Measurements from ENCODE around the gene NEDD8.
A peak's percentile ranks its signal among the peaks of the same experiment; 100 is the strongest.
"Not testable (repeated sequence)": the region's sequence is repeated elsewhere in the genome, so short reads cannot be mapped to it uniquely, and the experiment has no call there.

The NEDD8 gene

DNA sequence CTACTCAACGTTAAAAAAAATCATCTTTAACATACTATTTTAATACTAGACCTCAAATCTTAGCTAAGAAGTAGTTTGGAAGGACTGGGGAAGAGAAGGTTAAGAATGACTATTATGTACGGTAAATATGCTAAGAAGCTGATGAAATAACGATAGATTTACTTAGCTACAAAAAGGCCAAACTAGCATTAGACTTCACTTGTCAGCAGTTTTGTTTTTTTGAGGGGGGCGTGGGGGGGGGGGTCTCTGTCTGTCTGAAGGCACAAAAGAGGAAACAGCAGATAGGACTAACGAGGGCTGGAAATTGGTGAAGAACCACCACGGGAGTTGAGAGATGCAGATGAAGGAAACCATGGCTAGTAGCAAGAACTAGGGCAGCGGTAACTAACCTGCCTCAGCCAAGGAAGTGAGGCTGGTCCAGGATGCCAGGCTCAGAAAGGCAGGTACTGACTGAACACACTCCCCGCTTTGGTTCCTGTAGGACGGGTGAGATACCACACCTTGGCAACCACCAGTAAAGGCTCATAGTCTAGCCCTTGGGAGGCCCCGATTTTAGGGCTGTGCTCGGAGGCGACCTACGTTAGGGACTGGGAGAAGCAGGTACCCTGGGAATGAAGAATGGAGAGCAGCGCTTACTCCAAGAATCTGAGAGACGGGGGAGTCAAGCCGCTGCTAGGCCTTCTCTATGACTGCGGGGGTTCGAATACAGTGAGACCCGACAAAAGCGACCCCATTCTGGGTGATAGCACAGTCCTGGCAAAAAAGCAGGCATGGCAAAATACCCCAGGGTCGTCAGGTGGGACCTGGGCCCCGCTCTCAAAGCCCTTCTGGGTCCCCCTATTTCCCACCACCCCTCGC lies 675 bp downstream of the NEDD8 start:
- Histone ChIP-seq H3K4me1 (ENCODE audit: insufficient read depth, insufficient read length) (no peaks in the 10 kb centered on the region), H3K27me3 (ENCODE audit: insufficient read depth, insufficient read length) (no peaks in the 10 kb centered on the region), H3K9ac (ENCODE audit: insufficient read length, low read depth) (peak overlapping the region; percentile 95), H3K9me3 (ENCODE audit: insufficient read depth, low read length) (no peaks in the 10 kb centered on the region), H3K4me3 (ENCODE audit: insufficient read length, low read depth) (peak overlapping the region; percentile 92), H3K36me3 (ENCODE audit: insufficient read depth, insufficient read length, low read length) (peaks cover 40% of the 10 kb centered on the region)
- no peak for DNase-seq (ENCODE audit: low read depth, low spot score)
- no peak for TF ChIP-seq SUZ12 (IDR thresholded peaks at IDR 0.05; ENCODE audit: extremely low read depth, insufficient read depth, insufficient read length)
- no peak for TF ChIP-seq ZNF274 (IDR thresholded peaks at IDR 0.05; ENCODE audit: low read depth, low read length)
- no peak for TF ChIP-seq YY1 (IDR thresholded peaks at IDR 0.05; ENCODE audit: insufficient read depth, insufficient read length)

GRCh38 chr14:24228902-24229301 lies 3.3 kb downstream of the NEDD8 start:
- H3K4me1 ChIP-seq (ENCODE audit: insufficient read depth, insufficient read length), result no peaks in the 10 kb centered on the region
- H3K9me3 ChIP-seq (ENCODE audit: insufficient read depth, low read length), result no peaks in the 10 kb centered on the region
- TF ChIP-seq ZNF274 (IDR thresholded peaks at IDR 0.05; ENCODE audit: low read depth, low read length), result no peak
- TF ChIP-seq SUZ12 (IDR thresholded peaks at IDR 0.05; ENCODE audit: extremely low read depth, insufficient read depth, insufficient read length), result no peak
- TF ChIP-seq YY1 (IDR thresholded peaks at IDR 0.05; ENCODE audit: insufficient read depth, insufficient read length), result no peak
- no peak for DNase-seq (ENCODE audit: low read depth, low spot score)
- H3K36me3 ChIP-seq (ENCODE audit: insufficient read depth, insufficient read length, low read length), result peaks cover 20% of the 10 kb centered on the region
- no peak overlapping the region for H3K9ac ChIP-seq (ENCODE audit: insufficient read length, low read depth)
- no peak overlapping the region for H3K4me3 ChIP-seq (ENCODE audit: insufficient read length, low read depth)
- H3K27me3 ChIP-seq (ENCODE audit: insufficient read depth, insufficient read length), result no peaks in the 10 kb centered on the region

DNA sequence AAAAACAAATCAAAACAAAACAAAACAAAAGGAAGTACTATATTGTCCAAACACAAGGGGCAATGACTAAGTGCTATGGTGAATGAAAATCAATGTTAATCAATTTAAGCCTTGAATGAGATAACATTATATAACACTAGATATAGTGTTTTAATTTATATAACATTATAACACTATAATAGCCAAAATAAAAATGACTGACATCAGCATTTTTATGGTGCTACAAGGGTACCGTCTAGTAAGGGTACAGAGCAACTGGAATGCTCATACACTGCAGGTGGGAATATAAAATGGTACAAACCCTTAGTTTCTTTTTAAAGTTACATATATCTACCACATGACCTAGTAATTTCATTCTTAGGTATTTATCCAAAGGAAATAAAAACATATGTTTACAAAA lies 5.7 kb downstream of the NEDD8 start:
- peaks cover 20% of the 10 kb centered on the region for H3K36me3 ChIP-seq (ENCODE audit: insufficient read depth, insufficient read length, low read length)
- no peak overlapping the region for H3K9ac ChIP-seq (ENCODE audit: insufficient read length, low read depth)

GRCh38 chr14:24224618-24225071 lies 7.5 kb downstream of the NEDD8 start:
- Histone ChIP-seq H3K4me3 (ENCODE audit: insufficient read length, low read depth) (no peak overlapping the region), H3K27me3 (ENCODE audit: insufficient read depth, insufficient read length) (no peaks in the 10 kb centered on the region), H3K9me3 (ENCODE audit: insufficient read depth, low read length) (no peaks in the 10 kb centered on the region), H3K9ac (ENCODE audit: insufficient read length, low read depth) (no peak overlapping the region), H3K36me3 (ENCODE audit: insufficient read depth, insufficient read length, low read length) (peaks cover 19% of the 10 kb centered on the region), H3K4me1 (ENCODE audit: insufficient read depth, insufficient read length) (no peaks in the 10 kb centered on the region)
- no peak for DNase-seq (ENCODE audit: low read depth, low spot score)
- TF ChIP-seq YY1 (IDR thresholded peaks at IDR 0.05; ENCODE audit: insufficient read depth, insufficient read length), result no peak
- no peak for TF ChIP-seq SUZ12 (IDR thresholded peaks at IDR 0.05; ENCODE audit: extremely low read depth, insufficient read depth, insufficient read length)
- TF ChIP-seq ZNF274 (IDR thresholded peaks at IDR 0.05; ENCODE audit: low read depth, low read length), result no peak

More for the DNA sequence above, 5.7 kb downstream of the NEDD8 start:
- Histone ChIP-seq H3K4me3 (ENCODE audit: insufficient read length, low read depth) (no peak overlapping the region), H3K27me3 (ENCODE audit: insufficient read depth, insufficient read length) (no peaks in the 10 kb centered on the region), H3K4me1 (ENCODE audit: insufficient read depth, insufficient read length) (no peaks in the 10 kb centered on the region), H3K9me3 (ENCODE audit: insufficient read depth, low read length) (no peaks in the 10 kb centered on the region)
- TF ChIP-seq SUZ12 (IDR thresholded peaks at IDR 0.05; ENCODE audit: extremely low read depth, insufficient read depth, insufficient read length) (no peak), YY1 (IDR thresholded peaks at IDR 0.05; ENCODE audit: insufficient read depth, insufficient read length) (no peak), ZNF274 (IDR thresholded peaks at IDR 0.05; ENCODE audit: low read depth, low read length) (no peak)
- no peak for DNase-seq (ENCODE audit: low read depth, low spot score)

DNA sequence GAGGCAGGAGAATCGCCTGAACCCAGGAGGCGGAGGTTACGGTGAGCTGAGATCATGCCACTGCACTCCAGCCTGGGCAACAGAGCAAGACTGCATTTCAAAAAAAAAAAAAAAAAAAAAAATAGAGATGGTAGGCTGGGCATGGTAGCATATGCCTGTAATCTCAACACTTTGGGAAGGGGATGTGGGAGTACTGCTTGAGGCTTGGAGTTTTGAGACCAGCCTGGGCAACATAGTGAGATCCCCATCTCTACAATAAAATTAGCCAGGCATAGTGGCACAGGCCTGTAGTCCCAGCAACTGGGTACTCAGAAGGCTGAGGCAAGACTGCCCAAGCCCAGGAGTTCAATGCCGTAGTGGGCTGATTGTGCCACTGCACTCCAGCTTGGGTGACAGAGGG lies 9.2 kb downstream of the NEDD8 start:
- H3K4me3 ChIP-seq (ENCODE audit: insufficient read length, low read depth); H3K27me3 ChIP-seq (ENCODE audit: insufficient read depth, insufficient read length); H3K9ac ChIP-seq (ENCODE audit: insufficient read length, low read depth); H3K9me3 ChIP-seq (ENCODE audit: insufficient read depth, low read length); H3K4me1 ChIP-seq (ENCODE audit: insufficient read depth, insufficient read length); DNase-seq (ENCODE audit: low read depth, low spot score): not testable (repeated sequence)
- peaks cover 11% of the 10 kb centered on the region for H3K36me3 ChIP-seq (ENCODE audit: insufficient read depth, insufficient read length, low read length)

GRCh38 chr14:24219521-24219920 lies 12.6 kb downstream of the NEDD8 start:
- no peak for DNase-seq (ENCODE audit: low read depth, low spot score)
- Histone ChIP-seq H3K27me3 (ENCODE audit: insufficient read depth, insufficient read length) (no peaks in the 10 kb centered on the region), H3K4me3 (ENCODE audit: insufficient read length, low read depth) (no peak overlapping the region), H3K9ac (ENCODE audit: insufficient read length, low read depth) (no peak overlapping the region), H3K4me1 (ENCODE audit: insufficient read depth, insufficient read length) (no peaks in the 10 kb centered on the region), H3K36me3 (ENCODE audit: insufficient read depth, insufficient read length, low read length) (peaks cover 18% of the 10 kb centered on the region), H3K9me3 (ENCODE audit: insufficient read depth, low read length) (no peaks in the 10 kb centered on the region)
- TF ChIP-seq SUZ12 (IDR thresholded peaks at IDR 0.05; ENCODE audit: extremely low read depth, insufficient read depth, insufficient read length) (no peak), YY1 (IDR thresholded peaks at IDR 0.05; ENCODE audit: insufficient read depth, insufficient read length) (no peak), ZNF274 (IDR thresholded peaks at IDR 0.05; ENCODE audit: low read depth, low read length) (no peak)

- Histone ChIP-seq H3K9ac (ENCODE audit: insufficient read length, low read depth) (no peak overlapping the region), H3K9me3 (ENCODE audit: insufficient read depth, low read length) (no peaks in the 10 kb centered on the region), H3K27me3 (ENCODE audit: insufficient read depth, insufficient read length) (no peaks in the 10 kb centered on the region), H3K36me3 (ENCODE audit: insufficient read depth, insufficient read length, low read length) (peaks cover 19% of the 10 kb centered on the region), H3K4me3 (ENCODE audit: insufficient read length, low read depth) (no peak overlapping the region), H3K4me1 (ENCODE audit: insufficient read depth, insufficient read length) (no peaks in the 10 kb centered on the region)
- DNase-seq (ENCODE audit: low read depth, low spot score), result no peak
- TF ChIP-seq ZNF274 (IDR thresholded peaks at IDR 0.05; ENCODE audit: low read depth, low read length) (no peak), YY1 (IDR thresholded peaks at IDR 0.05; ENCODE audit: insufficient read depth, insufficient read length) (no peak), SUZ12 (IDR thresholded peaks at IDR 0.05; ENCODE audit: extremely low read depth, insufficient read depth, insufficient read length) (no peak)
These were observed 13.1 kb downstream of the NEDD8 start for GRCh38 chr14:24219080-24219479.

DNA sequence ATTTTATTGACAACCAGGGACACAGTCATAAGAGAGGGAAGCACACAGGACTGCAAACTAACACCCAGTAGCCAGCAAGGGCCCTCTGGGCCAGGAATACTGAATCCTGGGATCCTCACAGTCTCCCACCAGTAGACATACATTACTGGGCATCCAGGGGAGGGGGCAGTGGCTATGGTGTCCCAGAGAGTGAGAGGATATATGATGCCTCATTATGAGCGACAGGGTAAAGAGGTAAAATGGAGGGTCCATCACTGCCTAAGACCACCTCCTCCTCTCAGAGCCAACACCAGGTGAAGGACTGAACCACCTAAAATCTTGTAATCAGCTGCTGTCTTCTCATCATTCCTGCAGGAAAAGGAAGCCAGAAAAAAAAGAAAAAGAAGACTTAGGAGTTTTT lies 15.3 kb downstream of the NEDD8 start:
- H3K4me1 ChIP-seq (ENCODE audit: insufficient read depth, insufficient read length); H3K27me3 ChIP-seq (ENCODE audit: insufficient read depth, insufficient read length); H3K9me3 ChIP-seq (ENCODE audit: insufficient read depth, low read length); H3K4me3 ChIP-seq (ENCODE audit: insufficient read length, low read depth); H3K9ac ChIP-seq (ENCODE audit: insufficient read length, low read depth); DNase-seq (ENCODE audit: low read depth, low spot score): not testable (repeated sequence)
- peaks cover 23% of the 10 kb centered on the region for H3K36me3 ChIP-seq (ENCODE audit: insufficient read depth, insufficient read length, low read length)

Measured in NT2/D1 (cell line).